Ascending aorta (tissue), 2 donors: ENCODE measurements around the gene PTPRN2. TPM values are rescaled to one million over a fixed set of nuclear protein-coding genes. Genes with fewer than 3 reads are reported as not detected.

Experiments
- DNase-seq, 2 donors: peaks; one replicate each; pipeline ENCODE4 v3.0.0-alpha.2; 2019; ENCODE audit warnings: low spot score in 2 of 2
- H3K27ac ChIP-seq, 2 donors: fragments of 200-600 bp; sonication (generic); one replicate each; pipeline ENCODE4 v1.5.1; 2016 to 2017; ENCODE audit warnings: mild to moderate bottlenecking in 1 of 2
- H3K27me3 ChIP-seq: fragments of 200-600 bp; sonication (generic); one replicate; pipeline ENCODE4 v1.5.1; 2017
- H3K36me3 ChIP-seq, 2 donors: fragments of 200-600 bp; sonication (generic); one replicate each; pipeline ENCODE4 v1.5.1; 2016
- H3K4me1 ChIP-seq, 2 donors: fragments of 200-600 bp; sonication (generic); one replicate each; pipeline ENCODE4 v1.5.1; 2016 to 2017; ENCODE audit warnings: mild to moderate bottlenecking in 1 of 2
- H3K4me3 ChIP-seq, 2 donors: fragments of 200-600 bp; sonication (generic); one replicate each; pipeline ENCODE4 v1.5.1; 2016 to 2017; ENCODE audit warnings: mild to moderate bottlenecking in 1 of 2
- H3K9me3 ChIP-seq, 2 donors: fragments of 200-600 bp; sonication (generic); one replicate each; pipeline ENCODE4 v1.5.1; 2016
- CTCF ChIP-seq, 3 experiments: fragments of 200-600 bp in 2 of 3; fragments of 450-650 bp in 1 of 3; sonication (generic) in 2 of 3; IDR thresholded peaks; one replicate each; pipeline ENCODE4 v1.5.1; 2016 to 2019; ENCODE audit warnings: antibody characterized with exemption in 3 of 3, mild to moderate bottlenecking in 1 of 3, moderate library complexity in 1 of 3
- intact Hi-C: fragments of 100-400 bp; cut with DNase I; formaldehyde crosslinking; loops from one replicate; pipeline ENCODE4 v1.15.1; 2023
- total RNA-seq: library from RNA; depleted of rRNA; stranded (reverse); fragments of >200 nt; gene quantifications from one replicate; pipeline ENCODE4 v1.1.0, GENCODE V29; 2016

PTPRN2 gene
- total RNA-seq, 1 donor from 2014 or later: 7.3 TPM

GRCh38 chr7:157690833-157691585 lies 896.6 kb downstream of the PTPRN2 start:
- no peaks in the 10 kb centered on the region for H3K9me3 ChIP-seq
- intact Hi-C loops: no loop called here
- no peaks in the 10 kb centered on the region for H3K4me1 ChIP-seq
- no peak for TF ChIP-seq CTCF (IDR thresholded peaks at IDR 0.05)
- H3K4me3 ChIP-seq: peak overlapping the region; percentile 42 to 59
- no peak overlapping the region for H3K27ac ChIP-seq
- peaks cover 15% of the 10 kb centered on the region for H3K27me3 ChIP-seq
- DNase-seq: peak in 1 of 2 donors; percentile 68
- H3K36me3 ChIP-seq: no peaks in the 10 kb centered on the region

- no peak for TF ChIP-seq CTCF (IDR thresholded peaks at IDR 0.05)
- no peaks in the 10 kb centered on the region for H3K9me3 ChIP-seq
- no peak overlapping the region for H3K27ac ChIP-seq
- intact Hi-C loops: no loop called here
- H3K4me3 ChIP-seq: peak overlapping the region; percentile 42 to 59
- DNase-seq: peak in 1 of 2 donors; percentile 59
- H3K4me1 ChIP-seq: no peaks in the 10 kb centered on the region
- H3K27me3 ChIP-seq: peaks cover 20% of the 10 kb centered on the region
- no peaks in the 10 kb centered on the region for H3K36me3 ChIP-seq
Observed at GRCh38 chr7:157690058-157690832, 897.4 kb downstream of the PTPRN2 start.

- peaks cover 28% of the 10 kb centered on the region for H3K27me3 ChIP-seq
- DNase-seq: peak in 1 of 2 donors; percentile 31
- TF ChIP-seq CTCF (IDR thresholded peaks at IDR 0.05): no peak
- H3K36me3 ChIP-seq: no peaks in the 10 kb centered on the region
- peak overlapping the region; percentile 42 to 59 for H3K4me3 ChIP-seq
- intact Hi-C loops: no loop called here
- H3K4me1 ChIP-seq: no peaks in the 10 kb centered on the region
- no peak overlapping the region for H3K27ac ChIP-seq
- H3K9me3 ChIP-seq: no peaks in the 10 kb centered on the region
Observed at GRCh38 chr7:157689269-157690057, 898.2 kb downstream of the PTPRN2 start.

- no peak for TF ChIP-seq CTCF (IDR thresholded peaks at IDR 0.05)
- Histone ChIP-seq H3K36me3 (no peaks in the 10 kb centered on the region), H3K27me3 (peaks cover 28% of the 10 kb centered on the region), H3K9me3 (no peaks in the 10 kb centered on the region), H3K4me3 (no peak overlapping the region), H3K4me1 (no peaks in the 10 kb centered on the region), H3K27ac (no peak overlapping the region)
- DNase-seq: peak in 1 of 2 donors; percentile 41
- intact Hi-C loops: no loop called here
Observed at GRCh38 chr7:157688533-157689268, 898.9 kb downstream of the PTPRN2 start.
